Fibroblast of the aortic adventitia (primary cell): ENCODE data around the gene KDM4B. TPM values are rescaled to one million over a fixed set of nuclear protein-coding genes. Genes with fewer than 3 reads are reported as not detected.

Experiments
- DNase-seq: peaks from one replicate; pipeline ENCODE4 v3.0.0-alpha.2; 2010; ENCODE audit warnings: low read depth
- H3K4me3 ChIP-seq: 2 replicates; pipeline ENCODE4 v1.5.1; 2011; ENCODE audit warnings: low read depth, mild to moderate bottlenecking, control low read depth, low read length, moderate library complexity
- CTCF ChIP-seq: IDR thresholded peaks from 2 replicates; pipeline ENCODE4 v1.5.1; 2011; ENCODE audit warnings: mild to moderate bottlenecking, low read length, control low read depth, inconsistent platforms; ENCODE audit not compliant: insufficient read depth
- total RNA-seq: library from RNA; depleted of rRNA; stranded (reverse); fragments of >200 nt; gene quantifications from 2 replicates; pipeline ENCODE4 v1.2.3, GENCODE V29; 2012; ENCODE audit warnings: low replicate concordance

The KDM4B gene
- total RNA-seq, 1 donor: 13.5 TPM

GRCh38 chr19:5139583-5140325, 170.8 kb downstream of the KDM4B start:
- TF ChIP-seq CTCF: no peak
- H3K4me3 ChIP-seq: no peak overlapping the region
- DNase-seq: no peak

- no peak for DNase-seq
- no peak for TF ChIP-seq CTCF
- H3K4me3 ChIP-seq: no peak overlapping the region
Measured at GRCh38 chr19:5141129-5141849, 172.4 kb downstream of the KDM4B start.

- no peak for DNase-seq
- no peak overlapping the region for H3K4me3 ChIP-seq
- TF ChIP-seq CTCF: no peak
Measured at GRCh38 chr19:5141850-5142724, 173.2 kb downstream of the KDM4B start.

GRCh38 chr19:5142725-5143097, 173.8 kb downstream of the KDM4B start:
- DNase-seq: no peak
- no peak for TF ChIP-seq CTCF
- H3K4me3 ChIP-seq: no peak overlapping the region

GRCh38 chr19:5143471-5144411, 174.8 kb downstream of the KDM4B start:
- no peak for DNase-seq
- no peak overlapping the region for H3K4me3 ChIP-seq
- TF ChIP-seq CTCF: no peak
